HG03097 (cell line): ENCODE measurements around the gene SFXN2.
"Not testable (repeated sequence)": the region's sequence is repeated elsewhere in the genome, so short reads cannot be mapped to it uniquely, and the experiment has no call there.

Experiments
- ATAC-seq: cut with Tn5 transposase; IDR thresholded peaks from one replicate; pipeline ENCODE4 v1.9.1; 2021; ENCODE audit not compliant: unreplicated experiment, low FRiP score

Gene SFXN2

GRCh38 chr10:102678842-102679289 is 35.6 kb upstream of the SFXN2 start:
- ATAC-seq, result no peak

GRCh38 chr10:102679596-102679995 is 34.8 kb upstream of the SFXN2 start:
- no peak for ATAC-seq

- ATAC-seq, result no peak
These were observed 32.7 kb upstream of the SFXN2 start for GRCh38 chr10:102681696-102682095.

- no peak for ATAC-seq
These were observed 32.0 kb upstream of the SFXN2 start for GRCh38 chr10:102682416-102682815.

GRCh38 chr10:102682981-102683380 is 31.5 kb upstream of the SFXN2 start:
- ATAC-seq, result no peak

- ATAC-seq, result no peak
These were observed 30.7 kb upstream of the SFXN2 start for GRCh38 chr10:102683736-102684135.

GRCh38 chr10:102691285-102692066 is 23.0 kb upstream of the SFXN2 start:
- ATAC-seq, result no peak

GRCh38 chr10:102695401-102695800 is 19.0 kb upstream of the SFXN2 start:
- not testable (repeated sequence) for ATAC-seq

GRCh38 chr10:102696736-102697135 is 17.7 kb upstream of the SFXN2 start:
- ATAC-seq, result no peak

- ATAC-seq, result no peak
These were observed 15.5 kb upstream of the SFXN2 start for GRCh38 chr10:102698894-102699293.

- no peak for ATAC-seq
These were observed 13.2 kb upstream of the SFXN2 start for GRCh38 chr10:102701272-102701671.

GRCh38 chr10:102701796-102702195 is 12.6 kb upstream of the SFXN2 start:
- ATAC-seq, result no peak

- no peak for ATAC-seq
These were observed 11.7 kb upstream of the SFXN2 start for GRCh38 chr10:102702742-102703141.

GRCh38 chr10:102704915-102705314 is 9.5 kb upstream of the SFXN2 start:
- no peak for ATAC-seq

- no peak for ATAC-seq
These were observed 8.9 kb upstream of the SFXN2 start for GRCh38 chr10:102705531-102705930.

GRCh38 chr10:102710609-102711008 is 3.8 kb upstream of the SFXN2 start:
- ATAC-seq, result no peak

GRCh38 chr10:102712089-102712488 is 2.3 kb upstream of the SFXN2 start:
- ATAC-seq, result no peak

- ATAC-seq, result no peak
These were observed 1.4 kb upstream of the SFXN2 start for GRCh38 chr10:102712843-102713538.

GRCh38 chr10:102713539-102713813 is 960 bp upstream of the SFXN2 start:
- peak; percentile 37 for ATAC-seq

- peak; percentile 82 for ATAC-seq
These were observed 419 bp upstream of the SFXN2 start, which contains the start of gene ARL3 for GRCh38 chr10:102713814-102714620. Gene ARL3 (minus strand): TSS chr10:102714397. CDS start chr10:102714275, 122 bp downstream.

GRCh38 chr10:102715880-102716279 is 1.4 kb downstream of the SFXN2 start:
- no peak for ATAC-seq
